NT2/D1 (cell line): ENCODE measurements around the gene COL1A2.

Experiments used
- SUZ12 ChIP-seq: IDR thresholded peaks from 2 replicates; pipeline ENCODE4 v1.6.1; 2011; ENCODE audit not compliant: insufficient read length, insufficient read depth; ENCODE audit errors: extremely low read depth
- YY1 ChIP-seq: IDR thresholded peaks from 2 replicates; pipeline ENCODE4 v1.6.1; 2011; ENCODE audit not compliant: insufficient read length, insufficient read depth
- ZNF274 ChIP-seq: IDR thresholded peaks from 2 replicates; pipeline ENCODE4 v1.6.1; 2011; ENCODE audit warnings: mild to moderate bottlenecking, low read depth, low read length

GRCh38 chr7:94352887-94353286, 41.8 kb upstream of the COL1A2 start:
- no peak for TF ChIP-seq ZNF274
- no peak for TF ChIP-seq YY1
- TF ChIP-seq SUZ12, result no peak
